ENCODE data around the gene TACC2. TPM values are rescaled to one million over a fixed set of nuclear protein-coding genes. Genes with fewer than 3 reads are reported as not detected.
A peak's percentile ranks its signal among the peaks of the same experiment; 100 is the strongest.

The TACC2 gene
- total and polyA plus RNA-seq, 2 donors (not counting 3 experiments of a cell fraction or from before 2014, with no cell fraction given), result 14.4 to 46.2 TPM

GRCh38 chr10:122182308-122182707 is 193.3 kb downstream of the TACC2 start:
- dilution Hi-C loops (cut with MboI; ENCODE audit: extremely low pct_ligation_motif_present, low sequenced_read_pairs) (no loop called here), intact Hi-C loops (cut with micrococcal nuclease) (loop anchor here (2.0 kb wide), 1 partner anchor 70 kb away; no protein-coding TSS in a partner anchor)
- H3K27ac ChIP-seq (ENCODE audit: insufficient read depth, low read depth, low read length), result peak overlapping the region; percentile 68
- no peak for TF ChIP-seq MYC (IDR thresholded peaks at IDR 0.05; ENCODE audit: low read depth, low read length)
- TF ChIP-seq POLR2A (IDR thresholded peaks at IDR 0.05; ENCODE audit: low read depth, low read length), result no peak
- no peak for TF ChIP-seq GATA2 (IDR thresholded peaks at IDR 0.05; ENCODE audit: insufficient read depth, insufficient read length, low read depth, low read length)
- no peak for TF ChIP-seq CTCF (IDR thresholded peaks at IDR 0.05; ENCODE audit: extremely low read depth in 1 of 2, insufficient read depth in 1 of 2, low read depth in 1 of 2, low read length in 2 of 2)
- TF ChIP-seq FOS (IDR thresholded peaks at IDR 0.05; ENCODE audit: borderline replicate concordance, insufficient read depth, low read length), result no peak
- TF ChIP-seq, protein P1, sequence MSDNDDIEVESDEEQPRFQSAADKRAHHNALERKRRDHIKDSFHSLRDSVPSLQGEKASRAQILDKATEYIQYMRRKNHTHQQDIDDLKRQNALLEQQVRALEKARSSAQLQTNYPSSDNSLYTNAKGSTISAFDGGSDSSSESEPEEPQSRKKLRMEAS (IDR thresholded peaks at IDR 0.05; ENCODE audit: insufficient read depth, insufficient read length), result no peak
- ChIA-PET POLR2A (interaction anchor here (0.7 to 1.1 kb wide), 2 partner anchors 10 to 69 kb away, joined by 3 read pairs; no protein-coding TSS in a partner anchor), CTCF (interaction anchor here (1.0 to 5.2 kb wide), 7 partner anchors 11 to 98 kb away, joined by 3 to 21 read pairs (median 4); no protein-coding TSS in a partner anchor)
- no TSS peak for BruUV-seq (replicated peaks)
- DNase-seq (ENCODE audit: low read depth, low spot score) (no peak), FAIRE-seq (peak; percentile 37)
- H3K79me2 ChIP-seq (ENCODE audit: control insufficient read depth, insufficient read depth, low read length), result peaks cover 8% of the 10 kb centered on the region
- H2AFZ ChIP-seq (ENCODE audit: low read depth, low read length), result no peak overlapping the region
- H4K20me1 ChIP-seq (replicated peaks; ENCODE audit: control insufficient read depth, extremely low read depth, insufficient read depth, low read length), result no peaks in the 10 kb centered on the region
- H3K4me2 ChIP-seq (ENCODE audit: insufficient read depth, low read length), result no peak overlapping the region
- H3K36me3 ChIP-seq (ENCODE audit: control insufficient read depth in 2 of 2, extremely low read depth in 1 of 2, insufficient read depth in 2 of 2, low read length in 2 of 2), result no peaks in the 10 kb centered on the region
- H3K9ac ChIP-seq (replicated peaks; ENCODE audit: extremely low read depth, insufficient read depth, low read length), result no peak overlapping the region
- H3K9me3 ChIP-seq (replicated peaks; ENCODE audit: control insufficient read depth, insufficient read depth, low read length), result no peaks in the 10 kb centered on the region
- H3K4me3 ChIP-seq (replicated peaks in 1 of 3; ENCODE audit: insufficient read depth in 1 of 3, low read depth in 1 of 3, low read length in 3 of 3), result no peak overlapping the region
- peaks cover 28% of the 10 kb centered on the region for H3K4me1 ChIP-seq (ENCODE audit: control insufficient read depth, extremely low read depth, insufficient read depth, low read length)
- H3K27me3 ChIP-seq (ENCODE audit: control insufficient read depth in 2 of 2, insufficient read depth in 2 of 2, low read length in 2 of 2), result no peaks in the 10 kb centered on the region
- no peaks in the 10 kb centered on the region for H3K9me1 ChIP-seq (replicated peaks; ENCODE audit: control insufficient read depth, extremely low read depth, insufficient read depth, low read length)
